ENCODE data around the gene ARL4A.

Gene ARL4A

DNA sequence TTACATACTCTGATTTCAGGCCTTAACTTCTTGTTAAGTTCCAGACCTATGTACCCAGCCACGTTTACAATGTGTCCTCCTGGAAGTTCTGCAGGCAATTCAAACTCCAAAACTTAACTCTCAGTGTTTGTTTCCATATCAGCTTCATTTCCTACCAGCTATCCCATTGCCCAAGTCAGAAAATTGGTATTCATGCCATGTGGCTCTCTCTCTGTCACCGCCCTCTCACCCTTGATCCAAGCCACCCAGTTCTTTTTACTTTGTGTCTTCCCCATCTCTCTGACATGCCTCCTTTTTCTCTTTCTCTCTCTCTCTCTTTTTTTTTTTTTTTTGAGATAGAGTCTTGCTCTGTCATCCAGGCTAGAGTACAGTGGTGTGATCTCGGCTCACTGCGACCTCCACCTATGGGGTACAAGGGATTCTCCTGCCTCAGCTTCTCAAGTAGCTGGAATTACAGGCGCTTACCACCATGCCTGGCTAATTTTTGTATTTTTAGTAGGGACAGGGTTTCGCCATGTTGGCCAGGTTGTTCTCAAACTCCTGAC is 33.9 kb downstream of the ARL4A start:
- TF ChIP-seq CTCF (IDR thresholded peaks at IDR 0.05; ENCODE audit: low read depth, low read length, missing control alignments): no peak

DNA sequence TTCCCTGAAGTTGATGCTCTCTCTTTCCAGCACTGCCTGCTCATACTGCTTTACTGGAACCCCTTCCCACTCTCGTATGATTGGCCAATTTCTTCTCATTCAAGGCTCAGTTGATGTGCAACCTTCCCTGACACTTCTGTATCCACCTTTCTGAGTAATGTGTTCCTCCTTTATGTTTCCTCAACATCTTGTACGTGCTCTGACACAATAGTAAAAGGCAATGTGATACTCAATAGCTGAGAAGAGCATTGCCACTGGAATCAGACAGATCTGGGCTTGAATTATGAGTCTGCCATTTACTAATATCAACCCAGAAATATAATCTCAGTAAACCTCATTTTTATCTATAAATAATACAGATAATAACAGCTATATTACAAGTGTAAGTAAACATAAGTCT is 34.7 kb downstream of the ARL4A start:
- DNase-seq (ENCODE audit: extremely low read depth, low read depth): no peak
- H3K4me3 ChIP-seq (replicated peaks; ENCODE audit: low read depth, low read length): no peak overlapping the region
- no peak for TF ChIP-seq CTCF (IDR thresholded peaks at IDR 0.05; ENCODE audit: low read depth, low read length, missing control alignments)

More for the DNA sequence above, 33.9 kb downstream of the ARL4A start:
- no peak overlapping the region for H3K4me3 ChIP-seq (replicated peaks; ENCODE audit: low read depth, low read length)
- DNase-seq (ENCODE audit: extremely low read depth, low read depth): no peak

DNA sequence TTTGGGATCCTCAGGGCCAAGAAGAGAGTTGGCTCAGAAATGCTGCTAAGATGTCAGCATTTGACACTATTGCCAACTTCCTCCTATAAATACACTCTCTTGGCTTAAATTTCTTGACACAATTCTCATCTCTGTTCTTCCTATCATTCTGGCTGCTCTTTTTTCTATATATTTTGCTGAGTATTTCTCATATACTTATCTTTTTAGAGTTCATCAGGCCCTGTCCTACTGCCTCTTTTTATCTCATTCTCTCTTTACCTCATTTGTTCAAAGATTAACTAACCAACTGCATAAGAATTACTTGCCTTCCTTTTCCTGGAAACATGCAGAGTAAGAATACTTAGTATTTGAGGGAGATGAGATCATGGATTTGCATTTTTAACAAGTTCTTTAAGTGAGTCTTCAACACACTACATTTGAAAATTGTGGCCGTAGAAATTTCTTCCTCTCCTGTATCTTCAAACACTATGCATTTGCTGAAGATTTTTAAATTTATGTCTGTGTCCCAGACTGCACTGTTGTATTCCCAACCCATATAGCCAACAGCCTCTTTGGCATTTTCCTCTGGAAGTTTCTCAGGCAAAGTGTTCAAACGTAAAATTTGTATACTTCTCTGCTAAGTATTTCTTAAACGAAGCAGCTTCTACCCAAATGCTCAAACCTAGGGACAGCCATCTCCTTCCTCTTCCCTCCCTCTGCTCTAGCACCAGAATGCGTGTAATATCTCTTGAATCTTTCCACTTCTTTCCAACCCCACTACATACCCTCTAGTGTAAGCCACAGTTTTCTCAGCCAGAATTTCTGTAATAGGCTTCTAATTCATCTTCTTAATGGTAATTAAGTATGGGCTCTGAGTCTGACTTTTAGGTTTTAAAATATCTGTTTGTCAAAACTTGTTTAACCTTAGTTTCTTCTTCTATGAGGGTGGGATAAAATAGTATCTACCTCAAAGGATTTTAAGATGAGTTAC is 35.5 kb downstream of the ARL4A start:
- DNase-seq (ENCODE audit: extremely low read depth, low read depth): no peak
- H3K4me3 ChIP-seq (replicated peaks; ENCODE audit: low read depth, low read length): no peak overlapping the region
- TF ChIP-seq CTCF (IDR thresholded peaks at IDR 0.05; ENCODE audit: low read depth, low read length, missing control alignments): no peak

GRCh38 chr7:12725575-12726316 is 38.3 kb downstream of the ARL4A start:
- no peak for DNase-seq (ENCODE audit: extremely low read depth, low read depth)
- H3K4me3 ChIP-seq (replicated peaks; ENCODE audit: low read depth, low read length): no peak overlapping the region
- TF ChIP-seq CTCF (IDR thresholded peaks at IDR 0.05; ENCODE audit: low read depth, low read length, missing control alignments): no peak

DNA sequence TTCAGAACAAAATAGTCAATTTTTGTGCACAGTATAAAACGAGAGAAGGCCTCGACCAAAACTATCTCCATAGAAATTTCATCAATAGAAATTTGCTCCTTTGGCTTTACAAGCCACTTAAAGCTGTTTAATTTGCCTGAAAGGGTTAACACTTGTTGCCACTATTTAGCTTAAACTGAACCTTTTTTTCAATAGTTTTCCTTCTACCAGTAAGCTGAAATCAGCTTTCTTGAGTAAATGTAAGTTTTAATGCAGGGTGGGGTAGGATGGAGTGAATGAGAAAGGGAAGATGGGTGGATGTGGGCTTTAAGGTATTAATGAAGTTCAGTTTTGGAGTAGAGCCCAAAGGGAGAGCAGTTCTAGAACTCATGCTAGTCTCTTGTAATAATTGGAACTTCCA is 39.5 kb downstream of the ARL4A start:
- TF ChIP-seq CTCF (IDR thresholded peaks at IDR 0.05; ENCODE audit: low read depth, low read length, missing control alignments): no peak
- no peak for DNase-seq (ENCODE audit: extremely low read depth, low read depth)
- H3K4me3 ChIP-seq (replicated peaks; ENCODE audit: low read depth, low read length): no peak overlapping the region

DNA sequence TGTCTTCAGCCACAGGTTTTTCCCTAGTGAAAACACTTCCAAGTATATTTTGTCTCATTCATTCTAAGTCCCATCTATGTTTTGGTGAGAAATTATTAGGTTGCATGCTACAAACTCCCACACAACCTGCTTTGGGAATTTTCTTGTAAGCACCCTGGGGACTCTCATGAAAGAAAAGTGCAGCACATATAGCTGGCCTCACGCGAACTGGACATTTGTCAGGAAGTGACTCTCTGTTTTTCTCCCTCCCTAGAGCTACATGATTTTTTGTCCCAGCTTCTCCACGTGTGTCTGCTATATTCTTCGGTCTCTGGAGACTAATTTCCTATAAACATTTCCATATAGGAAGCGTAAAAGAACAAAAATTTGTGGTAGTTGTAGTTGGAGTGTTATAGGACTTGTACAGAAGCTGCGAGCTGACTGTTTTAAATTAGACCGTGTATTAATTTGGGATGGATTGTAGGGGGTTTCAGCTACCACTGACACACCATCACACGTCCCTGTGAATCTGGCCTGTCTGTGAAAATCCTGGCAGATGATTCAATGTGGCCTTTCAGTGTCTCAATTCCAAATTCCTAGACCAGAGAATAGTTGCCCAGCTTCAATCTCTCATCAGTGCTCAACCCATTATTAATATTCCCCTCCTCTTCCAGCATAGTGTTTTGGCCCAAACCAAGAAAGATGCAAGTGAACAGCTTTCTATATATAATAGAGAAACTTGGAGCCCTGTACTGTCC is 40.2 kb downstream of the ARL4A start:
- no peak for TF ChIP-seq CTCF (IDR thresholded peaks at IDR 0.05; ENCODE audit: low read depth, low read length, missing control alignments)
- DNase-seq (ENCODE audit: extremely low read depth, low read depth): no peak
- no peak overlapping the region for H3K4me3 ChIP-seq (replicated peaks; ENCODE audit: low read depth, low read length)

Measured in HFF-Myc (cell line).